Activated effector memory CD4-positive, alpha-beta T cell treated with Interleukin-2 at 50 U/mL for 16 hours (primary cell): Measurements from ENCODE around the gene RBMS3.
"Not testable (repeated sequence)": the region's sequence is repeated elsewhere in the genome, so short reads cannot be mapped to it uniquely, and the experiment has no call there.

Source experiments
- DNase-seq: peaks from one replicate; pipeline ENCODE4 v3.0.0-alpha.2; 2020

The RBMS3 gene

GRCh38 chr3:30050116-30050515, 769.2 kb downstream of the RBMS3 start:
- not testable (repeated sequence) for DNase-seq

DNA sequence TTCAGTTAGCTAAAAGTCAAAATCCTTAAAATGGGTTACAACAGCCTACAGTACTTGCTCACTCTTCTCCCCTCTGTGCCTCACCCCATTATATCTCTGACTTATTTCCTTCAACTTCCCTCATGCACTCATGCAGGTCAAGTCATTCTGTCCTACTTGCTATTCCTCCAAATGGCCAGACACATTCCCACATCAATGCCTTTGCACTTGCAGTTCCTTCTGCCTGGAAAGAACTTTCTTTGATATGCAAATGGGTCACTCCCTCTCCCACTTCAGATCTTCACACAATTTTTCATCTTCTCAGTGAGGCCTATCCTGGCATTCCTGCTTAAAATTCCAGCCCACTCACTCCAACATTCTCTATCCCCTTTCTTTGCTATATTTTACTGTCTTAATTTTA, 778.4 kb downstream of the RBMS3 start:
- no peak for DNase-seq
